Middle frontal gyrus (tissue), 1 donor: ENCODE results near the gene KRT39.
"Not testable (repeated sequence)": the region's sequence is repeated elsewhere in the genome, so short reads cannot be mapped to it uniquely, and the experiment has no call there.

Source experiments
- DNase-seq: peaks from one replicate; pipeline ENCODE4 v3.0.0-alpha.2; 2015; ENCODE audit warnings: low spot score; ENCODE audit errors: extremely low spot score

The KRT39 gene

GRCh38 chr17:40966848-40967247, at the start of gene KRT39:
TSS of gene KRT39 (minus strand) at chr17:40966948. CDS start at chr17:40966856, 92 bp downstream.
- no peak for DNase-seq

GRCh38 chr17:41015454-41015853, 48.7 kb upstream of the KRT39 start:
- no peak for DNase-seq

DNA sequence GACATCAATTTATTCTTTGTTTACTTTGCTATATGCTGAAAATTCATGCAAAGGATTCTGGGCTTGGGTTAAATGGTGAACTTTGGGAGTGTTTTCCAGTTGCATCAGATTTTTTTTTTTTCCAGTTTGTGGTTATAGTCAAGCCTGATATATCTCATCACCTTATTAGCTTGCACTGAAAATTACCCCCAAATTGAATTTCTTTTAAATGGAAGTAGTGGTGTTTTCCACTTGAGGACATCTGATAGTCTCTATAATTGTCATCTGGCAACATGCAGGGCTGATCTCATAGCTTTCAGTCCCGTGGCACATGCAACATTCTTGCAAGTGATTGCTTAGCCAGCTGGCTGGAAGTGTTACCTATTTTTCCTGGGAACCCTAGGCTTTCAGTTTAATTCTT, 46.9 kb upstream of the KRT39 start:
- DNase-seq, result no peak

DNA sequence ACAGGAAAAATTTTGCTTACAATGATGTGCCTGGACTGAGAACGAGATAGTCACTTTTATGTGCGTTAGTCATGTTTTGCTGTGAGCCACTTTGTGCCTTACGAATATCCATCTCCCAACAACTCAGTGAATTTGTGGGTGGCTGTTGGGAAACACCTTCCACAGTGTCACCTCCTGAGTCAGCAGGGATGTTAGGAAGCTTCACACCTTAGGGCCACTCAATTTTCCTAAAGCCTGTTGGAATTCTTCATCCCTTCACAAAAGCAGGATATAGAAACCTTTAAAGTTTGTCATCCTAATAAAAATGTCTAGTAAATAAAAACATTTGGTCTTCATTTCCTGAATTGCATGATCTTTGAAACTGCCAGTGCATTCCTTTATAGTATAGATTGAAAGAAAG, 46.4 kb upstream of the KRT39 start:
- no peak for DNase-seq

DNA sequence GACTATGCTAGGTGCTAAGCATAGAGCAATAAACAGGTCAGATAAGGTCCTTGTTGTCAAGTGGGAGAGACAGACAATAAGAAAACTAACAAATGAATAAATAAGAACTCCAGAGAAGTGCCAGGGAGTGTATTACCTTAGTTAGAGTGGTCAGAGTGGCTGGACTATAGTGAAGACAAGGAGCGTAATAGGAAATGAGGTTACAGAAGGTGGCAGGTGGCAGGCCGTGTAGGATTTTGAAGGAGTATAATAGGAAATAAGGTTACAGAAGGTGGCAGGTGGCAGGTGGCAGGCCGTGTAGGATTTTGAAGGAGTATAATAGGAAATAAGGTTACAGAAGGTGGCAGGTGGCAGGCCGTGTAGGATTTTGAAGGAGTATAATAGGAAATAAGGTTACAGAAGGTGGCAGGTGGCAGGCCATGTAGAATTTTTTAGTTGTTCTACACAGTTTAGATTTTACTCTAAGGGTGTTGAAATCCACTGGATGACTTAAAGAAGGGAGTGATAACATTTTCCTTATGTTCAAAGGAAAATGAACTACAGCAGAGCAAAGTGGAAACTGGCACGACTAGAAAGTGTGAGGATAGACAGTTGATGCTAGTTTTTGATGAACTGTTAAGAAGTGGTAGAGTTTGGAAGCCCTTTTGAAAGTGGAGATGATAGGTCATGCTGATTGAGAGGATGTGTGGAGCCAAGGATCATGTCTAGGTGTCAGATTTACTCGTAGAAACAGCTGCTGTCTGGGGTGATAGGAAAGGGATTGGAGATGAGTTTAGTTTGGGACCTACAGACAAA, 45.8 kb upstream of the KRT39 start:
- DNase-seq, result no peak

DNA sequence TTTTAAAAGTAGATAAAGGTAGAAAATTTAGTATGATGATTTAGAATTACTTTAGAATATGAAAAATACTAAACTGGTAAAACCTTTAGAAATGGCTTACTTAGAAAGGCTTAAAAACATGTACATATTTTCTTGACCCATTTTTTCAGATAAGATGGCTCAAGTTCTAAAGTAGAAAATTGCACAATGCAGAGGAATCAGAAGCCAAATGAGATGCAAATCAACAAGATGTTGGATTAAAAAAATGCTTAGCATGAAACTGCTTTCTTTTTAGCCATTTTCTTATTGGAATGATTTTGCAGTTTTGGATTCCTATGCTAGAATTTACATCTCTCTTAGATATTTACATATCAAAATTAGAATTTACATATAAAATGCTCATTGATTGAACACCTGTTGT, 43.7 kb upstream of the KRT39 start:
- DNase-seq, result no peak

DNA sequence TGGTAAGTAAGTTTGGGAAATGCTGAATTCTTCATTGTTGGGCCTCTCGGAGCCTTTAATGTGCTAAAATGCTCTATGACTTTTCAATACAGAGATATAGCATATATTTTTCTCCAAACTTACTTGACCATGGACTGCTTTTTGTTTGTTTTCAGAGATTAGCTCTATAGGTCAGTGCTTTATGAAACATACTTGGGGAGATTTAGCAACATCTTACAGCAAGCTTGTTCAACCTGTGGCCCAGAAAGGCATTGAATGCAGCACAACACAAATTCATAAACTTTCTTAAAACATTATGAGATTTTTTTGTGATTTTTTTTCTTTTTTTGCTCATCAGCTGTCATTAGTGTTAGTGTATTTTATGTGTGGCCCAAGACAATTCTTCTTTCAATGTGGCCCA, 43.2 kb upstream of the KRT39 start:
- no peak for DNase-seq

- DNase-seq, result no peak
Observed at GRCh38 chr17:41009301-41009760, 42.6 kb upstream of the KRT39 start.

DNA sequence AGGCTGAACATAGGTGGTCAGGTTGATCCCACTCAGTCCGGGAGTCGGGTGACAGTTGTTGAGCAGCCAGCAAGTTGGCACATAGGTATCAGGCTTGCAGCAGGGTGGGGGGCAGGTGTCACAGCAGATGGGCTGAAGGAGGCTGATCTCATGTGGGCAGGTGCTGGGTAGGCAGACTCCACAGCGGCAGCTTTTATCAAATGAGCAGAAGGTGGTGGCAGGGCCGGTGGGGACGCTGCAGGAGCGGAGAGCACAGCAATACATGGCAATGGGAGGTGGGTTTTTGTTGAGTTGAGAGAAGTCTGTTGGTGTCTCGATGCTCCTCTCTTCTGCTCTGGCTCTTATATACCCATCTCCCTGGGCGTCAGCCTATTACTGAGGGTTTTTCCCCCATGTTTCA, 42.1 kb upstream of the KRT39 start, which contains the start of gene KRTAP3-1:
Gene KRTAP3-1 (minus strand): TSS at position 318 of the 400 bp plus-strand sequence. CDS start 54 bp downstream, at position 264.
- DNase-seq, result no peak

DNA sequence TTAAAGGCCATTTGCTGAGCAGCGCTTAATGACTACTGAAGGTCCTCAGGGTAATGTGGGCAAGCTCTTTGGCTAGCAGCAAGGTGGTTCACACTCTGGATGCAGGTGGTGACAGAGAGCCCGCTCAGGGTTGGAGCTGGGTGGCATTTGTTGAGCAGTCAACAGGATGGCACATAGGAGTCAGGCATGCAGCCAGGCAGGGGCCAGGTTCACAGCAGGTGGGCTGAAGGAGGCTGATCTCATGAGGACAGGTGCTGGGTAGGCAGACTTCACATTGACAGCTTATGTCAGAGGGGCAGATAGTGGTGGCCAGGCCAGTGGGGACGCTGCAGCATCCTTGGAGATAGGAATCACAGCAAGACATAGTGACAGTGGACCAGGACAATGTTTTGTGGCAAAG, 37.6 kb upstream of the KRT39 start:
- DNase-seq, result no peak

- DNase-seq, result no peak
Observed at GRCh38 chr17:41003926-41004325, 37.2 kb upstream of the KRT39 start.

DNA sequence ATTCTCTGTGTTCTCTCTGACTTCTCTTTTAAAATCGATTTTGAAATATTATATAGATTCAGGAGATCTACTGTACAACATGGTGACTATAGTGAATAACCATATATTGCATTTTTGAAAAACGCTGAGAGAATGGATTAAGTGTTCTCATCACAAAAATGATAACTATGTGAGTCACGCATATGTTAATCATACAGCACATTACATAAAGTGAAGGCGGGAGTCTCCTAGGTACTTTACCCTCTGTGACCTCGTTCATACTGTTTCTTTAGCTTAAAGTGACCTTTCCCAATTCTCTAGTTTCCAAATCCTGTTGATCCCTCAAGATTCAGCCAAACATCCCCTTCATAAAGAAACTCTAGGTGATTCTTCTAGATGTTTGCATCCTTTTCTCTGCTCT, 36.1 kb upstream of the KRT39 start:
- DNase-seq, result no peak

- no peak for DNase-seq
Observed at GRCh38 chr17:41001795-41002194, 35.0 kb upstream of the KRT39 start.

DNA sequence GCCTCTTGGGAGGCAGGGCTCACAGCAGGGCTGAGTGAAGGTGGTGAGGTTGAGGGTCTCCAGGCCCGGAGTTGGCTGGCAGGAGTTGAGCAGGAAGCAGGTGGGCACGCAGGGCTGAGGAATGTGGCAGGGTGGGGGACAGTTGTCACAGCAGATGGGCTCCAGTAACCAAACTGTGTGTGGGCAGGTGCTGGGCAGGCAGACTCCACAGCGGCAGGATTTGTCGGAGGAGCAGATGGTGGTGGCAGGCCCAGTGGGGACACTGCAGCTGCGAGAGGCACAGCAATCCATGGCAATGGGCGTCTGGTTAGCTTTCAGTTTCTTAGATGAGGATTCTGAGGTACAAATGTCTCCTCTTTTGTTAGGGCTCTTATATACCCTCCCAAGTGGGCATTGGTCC, 32.8 kb upstream of the KRT39 start, which contains the start of gene KRTAP3-2:
Gene KRTAP3-2 (minus strand): TSS at position 344 of the 400 bp plus-strand sequence. CDS start 53 bp downstream, at position 291.
- DNase-seq, result not testable (repeated sequence)

- no peak for DNase-seq
Observed at GRCh38 chr17:40997361-40997760, 30.6 kb upstream of the KRT39 start.

GRCh38 chr17:40996829-40997228, 30.1 kb upstream of the KRT39 start:
- no peak for DNase-seq

GRCh38 chr17:40995116-40995515, 28.4 kb upstream of the KRT39 start:
- DNase-seq, result no peak

- DNase-seq, result no peak
Observed at GRCh38 chr17:40993839-40994238, 27.1 kb upstream of the KRT39 start, which contains the start of gene KRTAP3-3. TSS of gene KRTAP3-3 (minus strand) at chr17:40994164. CDS start at chr17:40994097, 67 bp downstream.

GRCh38 chr17:40993084-40993483, 26.3 kb upstream of the KRT39 start:
- DNase-seq, result no peak

DNA sequence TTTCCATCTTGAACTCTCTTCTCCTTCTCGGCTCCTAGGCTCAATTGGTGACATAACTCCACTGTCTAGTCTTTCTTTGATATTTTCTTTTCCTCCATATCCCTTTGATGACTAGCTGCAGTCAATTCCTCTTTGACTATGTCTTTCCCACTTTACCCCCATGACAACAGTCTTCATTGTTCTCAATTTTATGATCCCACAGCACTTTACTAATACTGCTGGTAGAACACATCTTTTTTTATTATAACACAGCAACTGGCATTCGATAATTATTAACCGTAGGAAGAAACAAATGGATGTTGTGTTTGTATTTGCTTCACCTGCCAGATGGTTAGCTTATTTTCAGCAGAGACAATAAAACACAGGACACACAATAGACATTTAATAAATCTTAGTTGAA, 25.9 kb upstream of the KRT39 start:
- no peak for DNase-seq

DNA sequence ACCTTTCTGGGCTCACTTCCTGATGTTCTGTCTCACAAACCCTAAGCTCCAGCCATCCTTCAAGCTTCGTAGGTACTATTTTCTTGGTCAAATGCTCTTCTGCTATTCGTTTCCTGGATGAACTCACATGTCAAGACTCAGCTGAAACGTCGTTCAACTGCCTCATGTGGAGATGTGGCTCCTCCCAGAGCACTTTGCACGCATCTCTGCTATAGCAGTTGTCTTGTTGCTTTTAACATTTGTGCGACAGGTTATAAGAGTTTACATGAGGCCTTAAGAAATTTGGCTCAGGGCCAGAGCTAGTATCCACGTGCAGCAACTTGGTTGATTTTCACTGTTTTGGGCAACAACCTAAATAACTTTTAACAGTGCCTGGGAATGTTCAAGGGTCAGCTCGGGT, 20.2 kb upstream of the KRT39 start:
- DNase-seq, result no peak

GRCh38 chr17:40984226-40984625, 17.5 kb upstream of the KRT39 start, which contains the start of gene KRT40:
TSS of gene KRT40 (minus strand) at chr17:40984326. CDS start at chr17:40984273, 53 bp downstream.
- DNase-seq, result no peak

- DNase-seq, result no peak
Observed at GRCh38 chr17:40981115-40981514, 14.4 kb upstream of the KRT39 start.
